Stimulated activated CD8-positive, alpha-beta memory T cell treated with anti-CD3 and anti-CD28 coated beads, Interleukin-2, amount 100 ng/mL, for 1 hour (primary cell): ENCODE measurements around the gene AQP2.
A peak's percentile ranks its signal among the peaks of the same experiment; 100 is the strongest.

ENCODE experiments used
- DNase-seq, 2 donors: peaks; one replicate each; pipeline ENCODE4 v3.0.0-alpha.2; 2020; ENCODE audit warnings: low read depth in 2 of 2

The AQP2 gene

DNA sequence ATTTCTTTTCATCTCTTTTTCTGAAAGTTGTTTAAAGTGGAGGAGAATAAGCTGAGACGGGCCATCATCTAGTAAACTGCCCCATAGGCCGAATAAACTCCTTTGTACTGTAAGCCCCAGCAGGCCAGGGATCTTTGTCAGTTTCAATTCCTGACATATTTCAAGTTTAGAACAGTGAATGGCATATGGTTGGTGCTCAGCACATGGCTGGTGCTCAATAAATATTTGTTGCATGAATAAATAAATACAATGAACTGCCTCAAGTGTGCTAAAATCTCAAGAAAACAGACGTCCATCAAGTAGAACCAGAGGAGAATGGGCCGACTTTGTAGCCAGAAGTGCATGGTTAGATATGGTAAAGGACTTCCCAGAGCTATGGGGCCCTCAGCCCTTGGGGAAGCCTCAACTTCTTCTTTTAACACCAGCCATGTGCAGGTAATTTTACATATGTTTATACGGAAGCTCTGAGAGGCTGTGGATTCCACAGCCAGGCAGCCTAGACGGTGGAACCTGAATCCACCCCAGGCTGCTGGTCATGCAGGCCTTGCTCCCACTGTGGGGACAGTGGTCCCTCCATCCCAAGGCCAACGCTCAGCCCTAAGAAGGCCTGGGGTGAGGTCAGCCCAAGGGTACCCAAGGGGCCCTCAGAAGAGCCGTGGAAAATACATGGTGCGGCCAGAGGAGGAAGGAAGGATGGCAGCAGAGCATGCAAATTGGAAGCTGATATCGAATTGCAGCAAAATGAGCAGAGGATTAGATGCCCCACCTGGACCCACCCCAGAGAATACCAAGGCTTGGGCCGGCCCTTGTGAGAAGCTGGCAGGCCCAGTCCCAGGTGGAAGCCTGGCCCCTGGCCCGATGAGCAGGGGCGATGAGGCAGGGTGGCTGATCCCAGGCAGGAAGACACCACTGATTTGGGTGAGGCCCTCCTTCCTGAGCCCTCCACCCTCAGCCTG lies 8.7 kb upstream of the AQP2 start:
- DNase-seq, result no peak

- no peak for DNase-seq
Observed at GRCh38 chr12:49942512-49942893, 8.0 kb upstream of the AQP2 start.

DNA sequence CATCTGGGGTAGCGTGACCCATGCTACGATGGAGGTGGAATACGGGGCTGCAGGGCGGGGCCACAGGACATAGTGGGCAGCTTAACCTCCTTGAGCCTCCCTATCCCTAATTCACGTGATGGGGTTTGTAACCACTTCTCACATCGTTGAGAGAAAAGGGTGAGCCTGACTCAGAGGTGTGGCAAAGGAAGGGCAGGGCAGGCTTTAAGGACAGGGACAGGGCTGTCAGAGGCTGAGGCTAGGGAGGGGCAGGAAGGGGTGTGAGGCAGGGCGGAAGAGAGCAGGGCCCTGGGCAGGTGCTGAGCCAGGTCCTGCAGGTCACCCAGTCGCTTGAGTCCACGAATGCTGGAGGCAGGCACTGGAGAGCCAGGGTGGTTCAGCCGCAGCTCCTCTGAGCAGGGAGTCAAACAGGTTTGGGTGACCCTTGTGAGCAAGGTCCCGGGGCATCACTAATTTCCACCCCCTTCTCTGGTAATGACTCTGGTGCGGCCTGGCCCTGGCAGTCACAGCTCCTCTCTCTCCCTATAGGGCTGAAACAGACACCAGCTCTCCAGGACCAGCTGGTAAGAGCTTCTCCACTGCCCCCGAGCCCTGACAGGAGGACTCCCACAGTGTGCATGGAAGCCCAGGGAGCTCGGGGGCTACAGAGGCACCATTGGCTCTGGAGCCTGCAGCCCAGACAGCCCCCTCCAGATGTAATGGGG lies 7.5 kb upstream of the AQP2 start:
- DNase-seq, result no peak

- no peak for DNase-seq
Observed at GRCh38 chr12:49943625-49943960, 6.9 kb upstream of the AQP2 start.

DNA sequence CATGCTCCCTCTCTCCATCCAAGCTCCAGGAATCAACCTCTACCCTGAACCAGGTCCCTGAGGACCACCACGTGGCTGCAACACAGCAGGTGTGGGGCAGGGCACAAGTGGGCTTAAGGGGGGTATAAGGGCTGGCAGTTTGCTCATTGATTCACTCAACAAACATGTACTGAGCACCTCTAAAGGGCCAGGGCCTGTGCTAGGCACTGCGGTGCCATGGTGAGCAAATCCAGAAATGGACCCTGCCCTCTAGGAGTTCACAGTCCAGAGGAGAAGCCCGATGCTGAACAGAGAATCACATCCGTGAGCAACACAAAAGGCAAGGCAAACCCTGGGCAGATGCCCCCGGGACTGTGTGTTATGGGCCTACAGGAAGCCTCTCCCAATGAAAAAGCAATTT lies 6.5 kb upstream of the AQP2 start:
- DNase-seq, result no peak

GRCh38 chr12:49944718-49945117 lies 5.8 kb upstream of the AQP2 start:
- no peak for DNase-seq

DNA sequence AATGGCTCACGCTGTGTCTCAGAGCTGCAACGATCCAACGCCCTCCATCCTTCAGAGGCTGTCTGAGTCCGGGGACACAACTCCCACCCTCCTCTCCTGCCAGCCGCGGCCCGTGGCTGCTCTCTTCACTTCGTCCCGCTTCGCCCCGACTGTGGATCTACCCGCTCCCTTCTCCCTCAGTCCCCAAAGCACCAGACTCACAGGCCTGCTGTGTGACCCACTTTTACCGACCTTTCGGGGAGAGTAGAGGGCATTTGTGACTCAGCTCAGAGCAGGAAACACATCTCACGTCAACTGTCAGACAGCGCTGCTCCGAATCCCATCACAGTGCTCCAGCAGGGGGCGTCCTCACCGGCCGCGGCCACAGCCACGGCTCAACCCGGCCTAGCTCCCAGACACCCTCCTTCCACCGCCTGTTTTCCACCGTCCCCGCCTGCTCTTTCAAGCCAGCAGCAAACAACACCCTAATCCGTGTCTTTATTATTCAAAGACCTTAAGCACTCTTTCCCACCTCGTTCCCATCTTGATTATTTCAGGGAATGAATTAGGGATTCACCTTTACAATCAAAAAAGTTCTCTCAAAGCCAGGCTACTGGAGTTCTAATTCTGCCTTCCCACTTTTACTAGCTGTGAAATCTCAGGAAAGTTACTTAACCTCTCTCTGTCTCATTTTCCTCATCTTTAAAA lies 5.0 kb upstream of the AQP2 start:
- DNase-seq, result peak; percentile 62 to 68

- no peak for DNase-seq
Observed at GRCh38 chr12:49946086-49946485, 4.5 kb upstream of the AQP2 start.

DNA sequence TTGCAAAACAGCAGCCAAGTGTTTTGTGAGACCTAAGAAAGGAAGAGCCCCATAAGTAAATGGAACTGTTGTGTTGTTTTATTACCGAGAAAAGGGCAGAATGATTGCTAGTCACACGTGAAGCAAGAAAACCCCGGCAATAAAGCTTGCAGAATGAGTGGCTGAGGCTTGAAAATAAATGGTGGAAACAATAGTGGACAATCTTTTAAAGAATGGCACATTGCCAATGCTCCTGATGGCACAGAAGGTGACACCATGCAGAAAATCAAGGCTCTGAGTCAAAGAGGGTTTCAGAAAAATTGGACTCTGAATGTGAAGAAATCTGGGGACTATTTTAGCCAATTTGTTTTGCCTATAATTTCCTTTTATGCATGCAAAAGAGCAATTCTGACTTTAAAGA lies 4.0 kb upstream of the AQP2 start:
- no peak for DNase-seq

DNA sequence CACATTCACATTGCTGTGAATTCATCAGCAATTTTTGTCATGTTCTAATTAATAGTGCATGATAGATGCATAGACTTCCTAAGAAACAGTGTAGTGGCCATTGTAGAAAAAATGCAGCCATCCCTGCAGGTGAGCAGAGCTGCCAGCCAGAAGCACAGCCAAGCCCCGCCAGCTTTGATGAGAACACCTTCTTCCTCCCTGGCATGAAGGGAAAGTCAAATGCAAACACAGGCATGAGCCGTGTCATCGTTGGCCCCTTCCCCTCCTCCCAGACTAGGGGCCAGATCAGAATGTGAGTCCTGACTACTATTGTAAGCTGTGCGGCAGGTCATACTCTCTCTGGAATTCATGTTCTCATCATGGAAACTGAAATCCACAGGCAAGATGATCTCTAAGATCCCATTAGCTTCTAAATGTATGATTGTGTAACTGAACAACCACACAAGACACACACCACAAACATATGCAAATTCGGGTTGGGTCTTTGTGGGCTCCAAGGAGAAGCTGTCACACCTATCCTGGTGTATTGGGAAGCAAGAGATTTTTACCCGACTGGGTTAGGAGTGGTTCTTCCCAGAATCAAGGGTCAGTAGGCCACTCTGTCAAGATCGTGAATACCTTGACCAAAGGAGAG lies 2.8 kb upstream of the AQP2 start:
- DNase-seq, result no peak

GRCh38 chr12:49948866-49949845 lies 1.4 kb upstream of the AQP2 start:
- no peak for DNase-seq

- no peak for DNase-seq
Observed at GRCh38 chr12:49949866-49950265, 671 bp upstream of the AQP2 start.

DNA sequence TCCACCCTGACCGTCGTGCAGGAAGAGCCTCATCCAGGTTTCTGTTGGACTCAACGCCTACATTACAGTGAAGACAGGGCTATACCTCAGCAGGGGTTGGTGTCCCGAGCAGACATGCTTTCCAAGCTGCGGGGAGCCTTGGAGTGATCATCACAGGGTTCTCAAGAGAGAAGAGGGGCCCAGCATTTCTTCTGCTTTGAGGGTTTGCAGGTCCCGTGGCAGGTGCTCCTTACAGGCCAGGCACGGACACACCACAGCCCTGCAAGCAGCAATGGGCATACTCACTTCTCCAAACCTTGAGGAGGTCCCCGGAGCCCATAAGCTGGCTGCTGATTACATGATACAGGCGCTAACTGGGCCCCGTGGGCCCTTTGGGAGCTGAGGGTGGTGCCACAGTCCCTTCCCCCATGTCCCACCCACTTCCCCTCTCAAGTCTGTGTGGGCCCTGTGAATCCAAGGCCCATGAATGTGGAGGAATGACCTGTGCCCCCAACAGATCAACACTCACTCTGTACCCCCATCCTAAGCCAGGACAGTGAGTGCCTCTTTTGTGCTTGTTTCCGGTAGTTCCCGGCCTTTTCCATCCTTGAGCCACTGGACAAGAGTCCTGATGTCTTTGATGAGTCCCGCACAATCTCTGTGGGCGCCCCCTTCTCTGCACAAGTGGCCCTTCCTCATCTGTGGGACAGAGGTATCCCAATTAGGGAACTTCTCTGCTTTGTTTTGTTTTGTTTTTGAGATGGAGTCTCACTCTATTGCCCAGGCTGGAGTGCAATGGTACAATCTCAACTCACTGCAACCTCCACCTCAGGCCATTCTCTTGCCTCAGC lies 1.1 kb downstream of the AQP2 start:
- DNase-seq, result no peak

GRCh38 chr12:49952391-49953055 lies 2.0 kb downstream of the AQP2 start:
- DNase-seq, result no peak

GRCh38 chr12:49953151-49953550 lies 2.6 kb downstream of the AQP2 start:
- no peak for DNase-seq

GRCh38 chr12:49953961-49954846 lies 3.7 kb downstream of the AQP2 start:
- no peak for DNase-seq

DNA sequence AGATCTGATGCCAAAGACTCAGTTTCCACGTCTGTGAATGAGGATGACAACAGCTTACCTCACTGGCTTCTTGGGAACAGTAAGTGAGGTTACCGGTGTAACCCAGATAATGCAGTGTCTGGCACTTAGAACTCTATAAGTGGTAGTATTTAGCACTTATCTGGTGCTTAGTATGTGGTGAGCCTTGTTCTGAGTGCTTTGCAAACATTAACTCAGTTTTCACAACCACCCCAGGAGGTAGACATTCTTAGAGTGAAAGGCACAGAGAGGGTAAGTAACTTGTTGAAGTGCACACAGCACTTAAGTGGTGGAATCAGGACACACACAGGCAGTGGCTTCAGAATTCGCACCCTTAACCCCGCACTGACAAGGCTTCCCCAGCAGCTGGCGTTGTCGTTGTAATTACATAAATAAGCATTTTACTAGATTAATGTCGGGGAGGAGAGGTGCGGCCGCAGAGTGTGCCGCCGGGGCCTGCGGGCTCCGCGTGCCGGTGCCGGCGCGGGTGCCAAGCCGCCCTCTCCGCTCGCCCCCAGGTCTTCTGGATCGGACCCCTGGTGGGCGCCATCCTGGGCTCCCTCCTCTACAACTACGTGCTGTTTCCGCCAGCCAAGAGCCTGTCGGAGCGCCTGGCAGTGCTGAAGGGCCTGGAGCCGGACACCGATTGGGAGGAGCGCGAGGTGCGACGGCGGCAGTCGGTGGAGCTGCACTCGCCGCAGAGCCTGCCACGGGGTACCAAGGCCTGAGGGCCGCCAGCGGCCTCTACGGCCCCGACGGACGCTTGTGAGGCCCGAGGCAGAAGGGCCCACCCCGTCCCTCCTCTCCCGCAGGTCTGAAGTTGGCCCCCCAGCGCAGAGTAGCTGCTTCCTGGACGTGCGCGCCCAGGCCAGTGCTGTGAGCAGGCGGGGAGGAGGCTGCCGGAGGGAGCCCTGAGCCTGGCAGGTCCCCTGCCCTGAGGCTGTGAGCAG lies 4.6 kb downstream of the AQP2 start:
- DNase-seq, result no peak
